PC-9 (cell line): ENCODE results near the gene RNF130. TPM values are rescaled to one million over a fixed set of nuclear protein-coding genes. Genes with fewer than 3 reads are reported as not detected.

Experiments used
- BruUV-seq: library from RNA; stranded (reverse); fragments of 400-500 nt; replicated peaks from 2 replicates; lab custom pipeline; 2021; lab: Mats Ljungman, UMichigan
- CTCF ChIA-PET: fragments of 300-600 bp; sonication (Branson Sonifier 250); formaldehyde crosslinking; loops from one replicate; lab custom pipeline; 2022; ENCODE audit warnings: antibody characterized with exemption; lab: Charles Lee
- POLR2A ChIA-PET: fragments of 300-600 bp; sonication (Branson Sonifier 250); formaldehyde crosslinking; loops from one replicate; lab custom pipeline; 2022; ENCODE audit warnings: antibody characterized with exemption; ENCODE audit not compliant: unreplicated experiment; lab: Charles Lee
- DNase-seq, 2 experiments: peaks; one replicate each; pipeline versions ENCODE4 v3.0.0 to v3.0.0-alpha.2; 2015 to 2022; ENCODE audit warnings: mixed read lengths in 1 of 2
- H2AFZ ChIP-seq: fragments of 200-600 bp; sonication (generic); 2 replicates; pipeline ENCODE4 v1.8.1; 2017; ENCODE audit warnings: antibody characterized with exemption
- H3F3A ChIP-seq: fragments of 200-600 bp; sonication (generic); 2 replicates; pipeline ENCODE4 v1.8.1; 2017; ENCODE audit warnings: antibody characterized with exemption, mild to moderate bottlenecking, low read depth; ENCODE audit not compliant: insufficient read depth
- H3K27ac ChIP-seq: fragments of 200-600 bp; sonication (generic); 2 replicates; pipeline ENCODE4 v1.6.1; 2016; ENCODE audit warnings: mixed run types
- H3K27me3 ChIP-seq: fragments of 200-600 bp; sonication (generic); 2 replicates; pipeline ENCODE4 v1.6.1; 2016; ENCODE audit warnings: low read depth, mixed run types; ENCODE audit not compliant: insufficient read depth
- H3K36me3 ChIP-seq: fragments of 200-600 bp; sonication (generic); 2 replicates; pipeline ENCODE4 v1.6.1; 2016; ENCODE audit warnings: low read depth, mixed run types
- H3K4me1 ChIP-seq: fragments of 200-600 bp; sonication (generic); replicated peaks from 2 replicates; pipeline ENCODE4 v1.6.1; 2016; ENCODE audit warnings: mixed run types; ENCODE audit not compliant: insufficient read depth
- H3K4me2 ChIP-seq: fragments of 200-600 bp; sonication (generic); 2 replicates; pipeline ENCODE4 v1.6.1; 2017; ENCODE audit warnings: mixed run types
- H3K4me3 ChIP-seq: fragments of 200-600 bp; sonication (generic); 2 replicates; pipeline ENCODE4 v1.6.1; 2016; ENCODE audit warnings: mixed run types
- H3K79me2 ChIP-seq: fragments of 200-600 bp; sonication (generic); 2 replicates; pipeline ENCODE4 v1.6.1; 2017; ENCODE audit warnings: low read depth, mixed run types
- H3K9me2 ChIP-seq: fragments of 200-600 bp; sonication (generic); 2 replicates; pipeline ENCODE4 v1.8.1; 2017; ENCODE audit warnings: mild to moderate bottlenecking; ENCODE audit not compliant: insufficient read depth
- H3K9me3 ChIP-seq: fragments of 200-600 bp; sonication (generic); 2 replicates; pipeline ENCODE4 v1.8.1; 2016; ENCODE audit warnings: low read depth; ENCODE audit not compliant: insufficient read depth
- H4K20me1 ChIP-seq: fragments of 200-600 bp; sonication (generic); 2 replicates; pipeline ENCODE4 v1.8.1; 2017; ENCODE audit not compliant: insufficient read depth
- EZH2 ChIP-seq: fragments of 200-600 bp; sonication (generic); IDR thresholded peaks from 2 replicates; pipeline ENCODE4 v1.8.0; 2017; ENCODE audit warnings: antibody characterized with exemption, low read depth
- intact Hi-C: fragments of 100-400 bp; cut with micrococcal nuclease; formaldehyde crosslinking; loops from one replicate; pipeline ENCODE4 v1.10.0; 2022; ENCODE audit not compliant: unreplicated experiment
- total RNA-seq: library from RNA; stranded (reverse); gene quantifications from 2 replicates; pipeline ENCODE4 v1.2.3, GENCODE V29; 2021
- TF ChIP-seq, protein P1 (sequence below): fragments of 200-600 bp; sonication (generic); conservative IDR thresholded peaks from 2 replicates; pipeline ENCODE4 v1.6.1; 2017; ENCODE audit warnings: mixed run types, antibody characterized with exemption, mild to moderate bottlenecking, moderate library complexity

RNF130 gene
- total RNA-seq, 1 experiment from 2014 or later = 49.6 TPM

DNA sequence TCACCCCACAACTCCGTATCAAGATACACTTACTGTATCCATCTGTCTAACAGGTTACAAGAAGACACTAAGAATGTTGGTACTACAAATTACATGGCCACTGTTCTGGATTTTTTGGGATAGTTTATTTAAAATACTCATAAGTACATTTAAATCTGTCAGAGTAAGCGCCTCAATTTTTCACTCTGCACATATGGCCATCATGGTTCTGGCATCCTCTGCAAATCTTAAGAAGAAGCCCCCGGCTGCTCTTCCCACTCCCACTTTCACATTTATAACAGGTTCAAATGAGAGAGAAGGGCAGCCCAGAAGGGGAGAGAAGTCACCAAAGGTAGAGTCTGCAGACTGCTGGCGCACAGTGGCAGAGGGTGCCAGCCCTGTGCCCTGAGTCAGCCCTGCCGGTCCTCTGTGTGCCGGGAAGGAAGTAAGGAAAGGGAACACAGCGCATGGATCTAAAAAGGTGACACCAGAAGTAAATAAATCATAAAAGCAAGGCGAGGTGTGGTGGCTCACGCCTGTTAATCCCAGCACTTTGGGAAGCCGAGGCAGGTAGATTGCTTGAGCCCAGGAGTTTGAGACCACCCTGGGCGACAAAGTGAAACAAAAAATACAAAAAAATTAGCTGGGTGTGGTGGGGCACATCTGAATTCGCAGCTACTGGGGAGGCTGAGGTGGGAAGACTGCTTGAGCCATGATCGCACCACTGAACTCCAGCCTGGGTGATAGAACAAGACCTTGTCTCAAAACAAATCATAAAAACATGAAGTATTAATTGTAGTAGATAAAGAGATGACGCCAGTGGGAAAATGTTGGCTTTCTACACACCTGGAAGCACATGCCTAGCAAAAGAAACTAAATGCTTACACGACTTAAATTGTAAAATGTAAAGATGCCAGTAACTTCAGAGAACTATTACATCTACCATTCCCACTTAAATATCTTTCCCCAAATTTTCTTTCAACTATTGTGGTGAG lies 30.0 kb downstream of the RNF130 start:
- no peak for TF ChIP-seq EZH2
- TF ChIP-seq, protein P1, sequence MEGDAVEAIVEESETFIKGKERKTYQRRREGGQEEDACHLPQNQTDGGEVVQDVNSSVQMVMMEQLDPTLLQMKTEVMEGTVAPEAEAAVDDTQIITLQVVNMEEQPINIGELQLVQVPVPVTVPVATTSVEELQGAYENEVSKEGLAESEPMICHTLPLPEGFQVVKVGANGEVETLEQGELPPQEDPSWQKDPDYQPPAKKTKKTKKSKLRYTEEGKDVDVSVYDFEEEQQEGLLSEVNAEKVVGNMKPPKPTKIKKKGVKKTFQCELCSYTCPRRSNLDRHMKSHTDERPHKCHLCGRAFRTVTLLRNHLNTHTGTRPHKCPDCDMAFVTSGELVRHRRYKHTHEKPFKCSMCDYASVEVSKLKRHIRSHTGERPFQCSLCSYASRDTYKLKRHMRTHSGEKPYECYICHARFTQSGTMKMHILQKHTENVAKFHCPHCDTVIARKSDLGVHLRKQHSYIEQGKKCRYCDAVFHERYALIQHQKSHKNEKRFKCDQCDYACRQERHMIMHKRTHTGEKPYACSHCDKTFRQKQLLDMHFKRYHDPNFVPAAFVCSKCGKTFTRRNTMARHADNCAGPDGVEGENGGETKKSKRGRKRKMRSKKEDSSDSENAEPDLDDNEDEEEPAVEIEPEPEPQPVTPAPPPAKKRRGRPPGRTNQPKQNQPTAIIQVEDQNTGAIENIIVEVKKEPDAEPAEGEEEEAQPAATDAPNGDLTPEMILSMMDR = no peak
- Histone ChIP-seq H3K36me3 (no peaks in the 10 kb centered on the region), H3K79me2 (no peaks in the 10 kb centered on the region), H3K27ac (no peak overlapping the region), H2AFZ (no peak overlapping the region), H3K4me1 (no peaks in the 10 kb centered on the region; the same call in 1 of the 2 replicates), H3K9me2 (no peaks in the 10 kb centered on the region), H3K4me2 (no peak overlapping the region), H4K20me1 (no peaks in the 10 kb centered on the region; the same call in 1 of the 2 replicates), H3K4me3 (no peak overlapping the region), H3K27me3 (no peaks in the 10 kb centered on the region), H3K9me3 (no peaks in the 10 kb centered on the region), H3F3A (no peaks in the 10 kb centered on the region)
- intact Hi-C loops = no loop called here
- ChIA-PET CTCF (no interaction called here), POLR2A (no interaction called here)
- BruUV-seq = no TSS peak
- DNase-seq = no peak

DNA sequence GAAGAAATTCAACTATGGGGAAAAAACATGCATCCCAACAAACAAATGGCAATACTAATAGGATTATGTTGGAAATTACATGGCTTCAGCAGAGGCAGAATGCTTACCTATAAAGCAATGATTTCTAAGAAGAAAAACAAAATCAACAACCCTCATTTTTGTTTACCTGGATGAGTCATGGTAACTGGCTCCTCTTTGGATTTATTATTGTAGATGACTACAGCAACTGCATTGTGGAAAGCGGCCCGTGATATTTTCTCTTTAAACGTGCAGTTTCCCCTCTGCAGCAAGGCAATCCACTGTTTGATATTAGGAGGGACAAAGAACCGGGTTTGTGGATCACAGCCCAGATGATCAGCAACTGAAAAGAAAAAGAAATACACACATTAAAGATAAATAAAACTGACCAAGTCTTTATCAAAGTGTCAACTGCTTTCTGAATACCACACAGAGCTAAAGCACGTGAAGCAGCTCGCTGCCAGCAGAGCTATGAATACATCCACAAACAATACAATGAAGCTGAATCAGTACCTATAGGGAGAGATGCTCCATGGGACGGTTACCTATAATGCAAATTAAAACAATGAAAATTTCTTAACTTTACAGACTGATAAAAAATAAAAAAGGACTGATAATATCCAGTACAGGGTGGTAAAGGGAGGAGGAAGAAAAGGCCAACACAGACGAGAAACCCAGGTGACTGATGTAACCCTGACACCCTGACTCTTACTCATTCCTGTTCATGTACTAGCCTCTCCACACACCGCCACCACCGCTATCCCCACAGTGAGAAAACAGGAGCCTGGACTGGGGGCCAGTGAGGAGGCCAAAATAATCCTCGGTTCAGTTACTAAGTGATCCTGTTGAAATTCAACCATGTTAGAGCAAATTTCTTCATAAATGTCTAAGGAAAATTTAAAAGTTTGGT lies 31.0 kb downstream of the RNF130 start:
- no peaks in the 10 kb centered on the region; the same call in 1 of the 2 replicates for H4K20me1 ChIP-seq
- no peak overlapping the region for H3K4me3 ChIP-seq
- H3K27me3 ChIP-seq = no peaks in the 10 kb centered on the region
- H3K9me3 ChIP-seq = peaks cover 5% of the 10 kb centered on the region
- no peaks in the 10 kb centered on the region for H3K79me2 ChIP-seq
- POLR2A ChIA-PET = no interaction called here
- H3K4me2 ChIP-seq = no peak overlapping the region
- TF ChIP-seq, protein P1 = no peak
- TF ChIP-seq EZH2 = no peak
- no peak overlapping the region for H2AFZ ChIP-seq
- CTCF ChIA-PET = no interaction called here
- H3K9me2 ChIP-seq = no peaks in the 10 kb centered on the region
- no peak for DNase-seq
- H3K27ac ChIP-seq = no peak overlapping the region
- H3F3A ChIP-seq = no peaks in the 10 kb centered on the region
- H3K36me3 ChIP-seq = no peaks in the 10 kb centered on the region
- H3K4me1 ChIP-seq = no peaks in the 10 kb centered on the region; the same call in 1 of the 2 replicates
- intact Hi-C loops = no loop called here
- BruUV-seq = no TSS peak

DNA sequence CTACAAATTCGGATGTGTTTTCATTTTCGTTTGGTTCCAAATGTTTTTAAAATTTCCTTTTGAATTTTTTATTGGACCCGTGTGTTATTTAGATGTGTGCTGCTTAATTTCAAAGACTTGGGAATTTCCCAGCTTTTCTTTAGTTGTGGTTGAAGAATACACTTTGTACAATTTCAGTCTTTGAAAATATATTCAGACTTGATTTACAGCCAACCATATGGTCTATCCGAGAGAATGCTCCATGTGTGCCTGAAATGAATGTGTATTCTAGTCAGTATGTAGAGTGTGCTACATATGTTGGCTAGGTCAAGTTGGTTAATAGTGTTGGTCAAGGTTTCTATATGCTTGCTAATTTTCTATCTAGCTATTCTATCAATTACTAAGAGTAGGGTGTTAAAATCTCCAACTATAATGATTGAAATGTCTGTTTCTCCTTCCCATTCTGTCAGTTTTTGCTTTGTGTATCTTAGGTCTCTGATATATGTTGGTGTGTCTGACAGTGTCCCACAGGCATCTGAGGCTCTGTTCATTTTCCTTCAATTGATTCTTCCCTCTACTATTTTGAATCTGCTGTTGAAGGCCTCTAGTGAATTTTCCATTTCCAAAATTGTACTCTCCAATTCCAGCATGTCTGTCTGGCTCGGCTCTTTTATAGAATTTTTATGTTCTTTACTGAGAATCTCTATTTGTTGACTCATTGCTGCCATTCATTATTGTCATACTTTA lies 36.2 kb downstream of the RNF130 start:
- H3K4me2 ChIP-seq = no peak overlapping the region
- H3F3A ChIP-seq = no peaks in the 10 kb centered on the region
- POLR2A ChIA-PET = no interaction called here
- TF ChIP-seq, protein P1 = no peak
- no peak for TF ChIP-seq EZH2
- intact Hi-C loops = no loop called here
- no peak overlapping the region for H3K27ac ChIP-seq
- H3K9me2 ChIP-seq = no peaks in the 10 kb centered on the region
- H4K20me1 ChIP-seq = no peaks in the 10 kb centered on the region
- H3K79me2 ChIP-seq = no peaks in the 10 kb centered on the region
- no peaks in the 10 kb centered on the region for H3K27me3 ChIP-seq
- no peak overlapping the region for H2AFZ ChIP-seq
- no TSS peak for BruUV-seq
- peaks cover 9% of the 10 kb centered on the region for H3K9me3 ChIP-seq
- DNase-seq = no peak
- H3K36me3 ChIP-seq = peaks cover 5% of the 10 kb centered on the region; the same call in 1 of the 2 replicates
- no peaks in the 10 kb centered on the region; the same call in 1 of the 2 replicates for H3K4me1 ChIP-seq
- CTCF ChIA-PET = no interaction called here
- H3K4me3 ChIP-seq = no peak overlapping the region
